G401.6 (cell line): ENCODE data around the gene FGGY.
"Not testable (repeated sequence)": the region's sequence is repeated elsewhere in the genome, so short reads cannot be mapped to it uniquely, and the experiment has no call there.

Experiments
- FAIRE-seq: peaks from 2 replicates; lab custom pipeline; 2012; peaks lifted over from hg19 to GRCh38; lab: Jason Lieb, UNC

Gene FGGY

GRCh38 chr1:59645893-59646292 lies 349.0 kb downstream of the FGGY start:
- FAIRE-seq, result no peak

GRCh38 chr1:59653142-59653958 lies 356.5 kb downstream of the FGGY start:
- FAIRE-seq, result not testable (repeated sequence)

- no peak for FAIRE-seq
These were observed 357.1 kb downstream of the FGGY start for GRCh38 chr1:59653968-59654367.

- FAIRE-seq, result no peak
These were observed 361.1 kb downstream of the FGGY start for GRCh38 chr1:59657873-59658465.

- no peak for FAIRE-seq
These were observed 367.3 kb downstream of the FGGY start for GRCh38 chr1:59664166-59664565.

- FAIRE-seq, result no peak
These were observed 369.2 kb downstream of the FGGY start for GRCh38 chr1:59666106-59666505.

- no peak for FAIRE-seq
These were observed 370.1 kb downstream of the FGGY start for GRCh38 chr1:59667020-59667419.

GRCh38 chr1:59669752-59670312 lies 372.9 kb downstream of the FGGY start:
- FAIRE-seq, result no peak

- no peak for FAIRE-seq
These were observed 373.8 kb downstream of the FGGY start for GRCh38 chr1:59670662-59671061.

GRCh38 chr1:59671066-59671952 lies 374.4 kb downstream of the FGGY start:
- FAIRE-seq, result no peak

GRCh38 chr1:59671953-59672305 lies 375.0 kb downstream of the FGGY start:
- no peak for FAIRE-seq

- FAIRE-seq, result no peak
These were observed 376.1 kb downstream of the FGGY start for GRCh38 chr1:59672851-59673572.

- FAIRE-seq, result no peak
These were observed 376.9 kb downstream of the FGGY start for GRCh38 chr1:59673573-59674450.

- FAIRE-seq, result no peak
These were observed 377.7 kb downstream of the FGGY start for GRCh38 chr1:59674595-59674994.

- no peak for FAIRE-seq
These were observed 379.0 kb downstream of the FGGY start for GRCh38 chr1:59675936-59676335.

- no peak for FAIRE-seq
These were observed 381.1 kb downstream of the FGGY start for GRCh38 chr1:59678040-59678439.

GRCh38 chr1:59678493-59679228 lies 381.8 kb downstream of the FGGY start:
- no peak for FAIRE-seq

- no peak for FAIRE-seq
These were observed 383.1 kb downstream of the FGGY start for GRCh38 chr1:59680044-59680443.

GRCh38 chr1:59682396-59683080 lies 385.6 kb downstream of the FGGY start:
- FAIRE-seq, result no peak

- FAIRE-seq, result no peak
These were observed 386.3 kb downstream of the FGGY start for GRCh38 chr1:59683197-59683596.
